Activated T-helper 1 cell treated with anti-CD3 and anti-CD28 coated beads, Interleukin-12 subunit alpha, Interleukin-12 subunit beta, Interleukin-2, Interleukin-4 antibody, amounts not matched to agents 30 ng/mL and 10 ng/mL and 1 ng/mL, durations not matched to agents 14 hours and 24 hours and 36 hours (primary cell): ENCODE results near the gene CEP164. TPM values are rescaled to one million over a fixed set of nuclear protein-coding genes. Genes with fewer than 3 reads are reported as not detected.

Source experiments
- DNase-seq: peaks from one replicate; pipeline ENCODE4 v3.0.0; 2021; ENCODE audit warnings: low spot score
- H3K27ac Mint-ChIP-seq: one replicate; pipeline ENCODE4 v1.8.0; 2021; ENCODE audit warnings: mild to moderate bottlenecking, mixed read lengths
- H3K27me3 Mint-ChIP-seq: one replicate; pipeline ENCODE4 v1.8.0; 2022; ENCODE audit warnings: mild to moderate bottlenecking, moderate library complexity, mixed read lengths; ENCODE audit not compliant: insufficient read depth
- H3K36me3 Mint-ChIP-seq: one replicate; pipeline ENCODE4 v1.8.0; 2021; ENCODE audit warnings: low read depth, mixed read lengths
- H3K4me1 Mint-ChIP-seq: one replicate; pipeline ENCODE4 v1.8.0; 2021; ENCODE audit warnings: low read depth, mixed read lengths
- H3K4me3 Mint-ChIP-seq: one replicate; pipeline ENCODE4 v1.8.0; 2021; ENCODE audit warnings: mild to moderate bottlenecking, moderate library complexity, mixed read lengths
- H3K9me3 Mint-ChIP-seq: one replicate; pipeline ENCODE4 v1.8.0; 2021; ENCODE audit warnings: mixed read lengths
- intact Hi-C: fragments of 100-400 bp; cut with micrococcal nuclease; formaldehyde crosslinking; loops from one replicate; pipeline ENCODE4 v1.15.1; 2024
- total RNA-seq: library from RNA; stranded (reverse); gene quantifications from 2 replicates; pipeline ENCODE4 v1.2.3, GENCODE V29; 2022

The CEP164 gene
- total RNA-seq, result 37.2 and 43.5 TPM in 2 replicates

DNA sequence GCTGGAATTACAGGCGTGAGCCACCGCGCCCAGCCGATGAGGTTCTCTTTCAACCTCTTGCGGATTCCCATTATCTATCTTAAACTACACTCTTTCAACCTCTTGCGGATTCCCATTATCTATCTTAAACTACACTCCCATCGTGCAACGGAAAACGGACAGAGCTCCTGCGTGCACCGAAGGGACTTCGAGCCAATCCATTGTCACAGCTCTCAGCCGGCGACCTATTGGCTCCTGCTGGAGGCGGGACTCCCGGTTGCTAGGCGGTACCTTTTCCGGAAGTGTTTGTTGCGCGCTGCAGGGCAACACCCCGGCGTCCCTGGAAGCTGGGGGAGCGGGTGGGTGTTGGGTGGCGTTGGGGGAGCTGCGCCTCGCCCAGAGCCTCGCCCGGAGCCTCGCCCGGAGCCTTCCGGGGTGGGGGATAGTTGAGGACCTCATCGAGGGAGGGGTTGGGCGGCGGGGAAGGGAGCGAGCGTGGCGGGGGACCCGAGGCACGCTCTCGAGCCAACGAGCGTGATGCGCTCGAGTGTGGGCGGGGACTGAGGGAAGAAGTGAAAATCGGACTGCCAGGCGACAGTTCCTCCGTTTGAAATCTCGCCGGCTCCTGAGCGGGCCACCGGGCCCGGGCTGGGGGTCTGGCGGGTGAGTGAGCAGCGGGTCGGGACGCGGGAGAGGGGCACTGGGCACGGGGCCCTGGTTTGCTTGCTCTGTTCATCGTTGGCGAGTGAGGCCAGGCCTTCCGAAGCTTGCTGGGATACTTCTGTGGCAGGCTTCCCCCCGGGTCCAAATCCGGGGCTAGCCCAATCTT, at the start of gene CEP164:
CEP164 (plus strand) TSS at position 288 of the 808 bp plus-strand sequence. CDS start 10,733 bp downstream, outside the sequence.
- DNase-seq, result peak; percentile 93
- H3K27ac Mint-ChIP-seq, result peak within 1 kb of the TSS; percentile 45
- H3K27me3 Mint-ChIP-seq, result peaks cover 9% of the 10 kb centered on the region
- intact Hi-C loops, result loop anchor here (1.0 to 5.0 kb wide), 8 partner anchors 97 to 1245 kb away; partner anchors contain the start of genes ARCN1, ATP5MG, PAFAH1B2 and SIDT2
- H3K9me3 Mint-ChIP-seq, result no peaks in the 10 kb centered on the region
- H3K4me3 Mint-ChIP-seq, result peak within 1 kb of the TSS; percentile 75
- H3K36me3 Mint-ChIP-seq, result peaks cover 2% of the 10 kb centered on the region
- H3K4me1 Mint-ChIP-seq, result peaks cover 9% of the 10 kb centered on the region

GRCh38 chr11:117278347-117278746, 49.3 kb upstream of the CEP164 start:
- Mint-ChIP-seq H3K27me3 (no peaks in the 10 kb centered on the region), H3K27ac (no peak overlapping the region), H3K4me1 (peaks cover 11% of the 10 kb centered on the region), H3K9me3 (no peaks in the 10 kb centered on the region), H3K4me3 (no peak overlapping the region), H3K36me3 (peaks cover 15% of the 10 kb centered on the region)
- intact Hi-C loops, result no loop called here
- no peak for DNase-seq

DNA sequence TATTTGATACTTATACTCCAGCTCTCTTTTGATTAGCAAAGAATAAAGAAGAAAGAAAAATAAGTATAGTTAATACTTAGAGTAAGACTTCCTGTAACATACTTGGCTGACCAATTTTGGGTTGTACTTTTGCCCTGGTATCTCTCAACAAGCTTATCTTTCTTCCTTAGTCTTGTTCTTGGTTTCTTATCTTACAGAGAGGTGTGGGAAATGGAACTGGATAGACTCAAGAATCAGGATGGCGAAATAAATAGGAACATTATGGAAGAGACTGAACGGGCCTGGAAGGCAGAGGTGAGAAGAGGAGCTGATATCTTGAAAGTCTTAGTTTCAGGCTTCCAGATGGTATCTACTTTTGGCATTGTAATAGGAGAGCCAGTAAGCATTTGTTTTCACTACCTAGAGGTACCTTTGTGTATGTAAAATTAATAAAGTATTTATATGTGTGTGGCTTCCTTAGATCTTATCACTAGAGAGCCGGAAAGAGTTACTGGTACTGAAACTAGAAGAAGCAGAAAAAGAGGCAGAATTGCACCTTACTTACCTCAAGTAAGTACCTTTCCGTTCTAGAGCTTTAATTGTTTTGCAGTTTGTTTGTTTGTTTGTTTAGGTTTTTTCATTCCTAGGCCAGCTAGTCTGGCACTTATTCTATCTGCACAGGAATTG, 47.8 kb upstream of the CEP164 start:
- Mint-ChIP-seq H3K27me3 (no peaks in the 10 kb centered on the region), H3K27ac (no peak overlapping the region), H3K4me3 (no peak overlapping the region), H3K9me3 (no peaks in the 10 kb centered on the region), H3K36me3 (peaks cover 9% of the 10 kb centered on the region), H3K4me1 (peaks cover 11% of the 10 kb centered on the region)
- intact Hi-C loops, result no loop called here
- DNase-seq, result no peak

DNA sequence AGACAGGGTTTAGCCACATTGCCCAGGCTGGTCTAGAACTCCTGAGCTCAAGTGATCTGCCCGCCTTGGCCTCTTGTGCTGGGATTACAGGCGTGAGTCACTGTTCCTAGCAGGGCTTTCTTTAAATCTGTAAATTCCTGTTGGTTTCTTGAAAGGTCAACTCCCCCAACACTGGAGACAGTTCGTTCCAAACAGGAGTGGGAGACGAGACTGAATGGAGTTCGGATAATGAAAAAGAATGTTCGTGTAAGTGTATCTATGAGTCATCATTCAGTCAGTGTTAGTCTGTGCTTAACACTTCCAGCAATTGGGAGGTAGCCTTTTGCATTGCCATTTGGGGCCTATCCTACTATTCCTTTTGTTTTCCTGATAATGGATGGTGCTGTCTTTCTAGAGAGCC, 46.5 kb upstream of the CEP164 start:
- Mint-ChIP-seq H3K27me3 (no peaks in the 10 kb centered on the region), H3K4me3 (no peak overlapping the region), H3K4me1 (peaks cover 11% of the 10 kb centered on the region), H3K36me3 (peaks cover 9% of the 10 kb centered on the region), H3K27ac (no peak overlapping the region), H3K9me3 (no peaks in the 10 kb centered on the region)
- DNase-seq, result no peak
- intact Hi-C loops, result no loop called here

GRCh38 chr11:117281869-117282268, 45.8 kb upstream of the CEP164 start:
- no peaks in the 10 kb centered on the region for H3K9me3 Mint-ChIP-seq
- no peaks in the 10 kb centered on the region for H3K27me3 Mint-ChIP-seq
- H3K4me1 Mint-ChIP-seq, result peaks cover 11% of the 10 kb centered on the region
- intact Hi-C loops, result no loop called here
- no peak for DNase-seq
- H3K36me3 Mint-ChIP-seq, result peaks cover 12% of the 10 kb centered on the region
- no peak overlapping the region for H3K27ac Mint-ChIP-seq
- H3K4me3 Mint-ChIP-seq, result no peak overlapping the region

- peaks cover 12% of the 10 kb centered on the region for H3K36me3 Mint-ChIP-seq
- no peak overlapping the region for H3K4me3 Mint-ChIP-seq
- H3K9me3 Mint-ChIP-seq, result no peaks in the 10 kb centered on the region
- no peak overlapping the region for H3K27ac Mint-ChIP-seq
- intact Hi-C loops, result no loop called here
- no peak for DNase-seq
- H3K27me3 Mint-ChIP-seq, result no peaks in the 10 kb centered on the region
- H3K4me1 Mint-ChIP-seq, result peaks cover 11% of the 10 kb centered on the region
Observed at GRCh38 chr11:117282956-117283355, 44.7 kb upstream of the CEP164 start.

DNA sequence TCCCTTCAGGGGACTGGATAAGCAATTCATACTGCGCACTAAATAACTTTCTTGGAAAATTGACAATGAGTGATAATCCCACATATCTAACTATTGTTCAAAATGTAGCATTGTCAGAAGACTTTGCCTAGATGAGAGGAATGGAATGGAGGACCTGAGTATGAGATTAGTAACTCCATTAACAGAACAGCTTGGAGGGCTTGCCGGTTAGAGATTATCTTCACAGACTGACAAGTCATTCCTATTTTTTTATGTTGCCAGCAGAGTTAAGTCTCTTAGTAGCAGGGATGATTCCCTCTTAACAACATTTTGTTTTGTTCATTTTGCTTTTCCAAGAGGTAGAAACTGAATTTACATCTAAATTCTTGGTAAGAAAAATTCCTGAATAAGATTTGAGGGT, 43.6 kb upstream of the CEP164 start:
- H3K36me3 Mint-ChIP-seq, result peaks cover 12% of the 10 kb centered on the region
- H3K27ac Mint-ChIP-seq, result no peak overlapping the region
- no peak for DNase-seq
- H3K9me3 Mint-ChIP-seq, result no peaks in the 10 kb centered on the region
- H3K4me1 Mint-ChIP-seq, result peaks cover 11% of the 10 kb centered on the region
- intact Hi-C loops, result no loop called here
- no peaks in the 10 kb centered on the region for H3K27me3 Mint-ChIP-seq
- H3K4me3 Mint-ChIP-seq, result no peak overlapping the region

DNA sequence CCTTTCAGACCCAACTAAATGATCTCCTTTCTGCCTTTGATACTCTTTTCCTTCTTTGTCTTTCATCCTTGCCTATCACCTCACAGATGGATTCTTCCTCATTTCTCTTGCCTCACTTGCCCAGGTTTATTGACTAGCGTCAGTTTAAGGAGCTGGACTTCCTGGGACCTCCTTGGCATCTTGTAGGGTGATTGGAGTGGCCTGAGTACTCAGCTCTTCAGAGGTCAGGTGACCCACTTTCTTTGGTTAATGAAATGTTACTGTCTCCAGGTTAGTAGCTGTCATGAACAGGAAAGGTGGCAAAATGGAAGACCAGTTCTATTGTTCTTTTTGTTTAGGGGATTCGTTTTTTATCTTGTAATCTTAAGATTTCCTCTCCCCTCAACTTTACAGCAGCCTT, 41.1 kb upstream of the CEP164 start:
- DNase-seq, result no peak
- Mint-ChIP-seq H3K4me1 (no peaks in the 10 kb centered on the region), H3K27ac (no peak overlapping the region), H3K36me3 (peaks cover 12% of the 10 kb centered on the region), H3K27me3 (no peaks in the 10 kb centered on the region), H3K4me3 (no peak overlapping the region), H3K9me3 (no peaks in the 10 kb centered on the region)
- intact Hi-C loops, result no loop called here

- H3K4me3 Mint-ChIP-seq, result no peak overlapping the region
- H3K36me3 Mint-ChIP-seq, result peaks cover 6% of the 10 kb centered on the region
- no peak overlapping the region for H3K27ac Mint-ChIP-seq
- no peaks in the 10 kb centered on the region for H3K4me1 Mint-ChIP-seq
- intact Hi-C loops, result no loop called here
- no peaks in the 10 kb centered on the region for H3K9me3 Mint-ChIP-seq
- no peaks in the 10 kb centered on the region for H3K27me3 Mint-ChIP-seq
- no peak for DNase-seq
Observed at GRCh38 chr11:117287668-117288067, 40.0 kb upstream of the CEP164 start.

DNA sequence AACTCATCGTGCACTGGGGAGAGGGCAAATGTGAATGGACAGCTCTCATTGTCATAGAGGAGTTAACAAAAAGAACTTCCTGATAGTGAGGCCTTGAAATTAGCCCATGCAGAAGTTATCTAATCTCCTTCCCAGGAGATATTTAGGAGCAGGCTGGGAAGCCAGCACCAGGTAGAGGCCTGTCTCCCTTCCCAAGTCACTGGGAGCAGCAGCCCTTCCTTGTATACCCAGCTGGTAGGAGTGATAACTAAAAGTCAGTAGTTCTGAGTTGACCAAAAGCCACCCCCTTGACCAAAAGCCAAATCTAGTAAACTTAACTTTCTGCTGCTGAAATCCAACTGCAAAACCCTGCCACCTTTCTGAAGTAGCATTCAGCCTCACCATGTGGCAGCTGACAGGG, 37.9 kb upstream of the CEP164 start:
- intact Hi-C loops, result no loop called here
- no peak for DNase-seq
- no peak overlapping the region for H3K4me3 Mint-ChIP-seq
- no peaks in the 10 kb centered on the region for H3K9me3 Mint-ChIP-seq
- H3K36me3 Mint-ChIP-seq, result peaks cover 6% of the 10 kb centered on the region
- no peak overlapping the region for H3K27ac Mint-ChIP-seq
- no peaks in the 10 kb centered on the region for H3K27me3 Mint-ChIP-seq
- H3K4me1 Mint-ChIP-seq, result no peaks in the 10 kb centered on the region

GRCh38 chr11:117290809-117291396, 36.8 kb upstream of the CEP164 start, which contains the start of gene BACE1-AS:
Gene BACE1-AS, plus strand, starts transcription at chr11:117291346.
- Mint-ChIP-seq H3K27me3 (no peaks in the 10 kb centered on the region), H3K36me3 (peaks cover 3% of the 10 kb centered on the region), H3K27ac (no peak within 1 kb of the TSS), H3K4me1 (no peaks in the 10 kb centered on the region), H3K4me3 (no peak within 1 kb of the TSS), H3K9me3 (no peaks in the 10 kb centered on the region)
- intact Hi-C loops, result no loop called here
- DNase-seq, result no peak

DNA sequence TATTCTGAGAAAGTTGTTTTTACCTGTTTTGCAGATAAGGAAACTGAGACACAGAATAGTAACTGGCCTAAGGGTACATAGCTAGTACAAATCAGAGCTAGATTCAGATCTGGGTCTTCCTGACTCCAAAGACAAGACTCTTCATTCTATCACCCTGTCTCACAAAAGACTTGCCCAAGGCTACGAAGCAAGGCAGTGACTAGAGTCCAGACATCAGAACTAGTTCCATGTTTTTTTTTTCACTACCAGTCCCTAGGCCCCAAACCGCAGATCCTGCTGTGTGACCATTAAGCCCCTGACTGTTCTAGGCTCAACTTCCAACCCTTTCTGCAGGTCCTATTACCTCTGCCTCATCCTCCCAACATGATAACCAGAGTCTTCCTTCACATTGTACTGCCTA, 35.0 kb upstream of the CEP164 start:
- no peaks in the 10 kb centered on the region for H3K9me3 Mint-ChIP-seq
- no peaks in the 10 kb centered on the region for H3K27me3 Mint-ChIP-seq
- H3K4me3 Mint-ChIP-seq, result no peak overlapping the region
- intact Hi-C loops, result no loop called here
- H3K4me1 Mint-ChIP-seq, result no peaks in the 10 kb centered on the region
- no peak overlapping the region for H3K27ac Mint-ChIP-seq
- H3K36me3 Mint-ChIP-seq, result no peaks in the 10 kb centered on the region
- DNase-seq, result no peak
